GM19438 (cell line): ENCODE results near the gene SYNPO2L.
A peak's percentile ranks its signal among the peaks of the same experiment; 100 is the strongest.
"Not testable (repeated sequence)": the region's sequence is repeated elsewhere in the genome, so short reads cannot be mapped to it uniquely, and the experiment has no call there.

Source experiments
- ATAC-seq: cut with Tn5 transposase; IDR thresholded peaks from one replicate; pipeline ENCODE4 v1.9.1; 2021; ENCODE audit warnings: low read depth; ENCODE audit not compliant: unreplicated experiment

The SYNPO2L gene

DNA sequence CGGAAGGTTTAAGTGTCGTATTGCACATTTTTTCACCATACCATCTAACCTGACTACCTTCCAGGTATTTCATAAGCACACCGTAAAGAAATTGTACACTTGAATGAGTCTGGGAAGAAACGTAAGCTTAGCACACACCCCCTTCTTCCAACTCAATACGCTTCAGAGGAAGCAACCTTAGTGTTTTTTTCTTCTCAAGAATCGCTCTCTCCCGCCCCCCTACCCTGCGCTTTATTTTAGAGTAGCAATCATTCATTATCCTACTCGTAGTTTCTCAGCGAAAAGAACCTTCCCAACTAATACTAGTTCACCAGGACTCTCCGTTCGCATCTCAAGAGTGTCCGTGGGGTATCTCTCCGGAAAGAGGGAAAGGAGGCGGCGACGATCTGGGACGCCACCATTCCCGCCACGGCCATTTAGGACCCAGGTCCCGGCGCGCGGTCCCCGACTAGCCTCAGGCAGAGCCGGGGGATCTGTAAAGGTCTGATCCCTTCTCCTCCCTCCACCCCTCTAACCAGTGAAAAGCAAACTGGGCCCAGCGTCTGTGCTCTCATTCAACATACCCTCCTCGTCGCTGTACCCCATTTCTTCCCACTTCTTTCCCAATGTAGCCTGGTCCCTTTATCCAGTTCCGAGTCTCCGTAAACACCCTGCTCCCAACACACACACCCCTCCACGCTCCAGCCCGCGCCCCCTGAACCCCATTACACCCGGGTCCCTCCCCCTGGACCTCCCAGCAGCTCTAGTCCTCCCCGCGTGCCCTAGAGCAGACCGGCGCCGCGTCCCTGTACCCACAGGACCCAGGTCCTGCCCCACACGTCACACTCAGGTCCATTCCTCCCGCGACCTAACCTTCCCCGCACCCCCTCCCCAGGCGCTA is 30.6 kb downstream of the SYNPO2L start:
- ATAC-seq, result peak; percentile 28

GRCh38 chr10:73623056-73623455 is 32.8 kb downstream of the SYNPO2L start:
- ATAC-seq, result no peak

GRCh38 chr10:73620974-73621373 is 34.9 kb downstream of the SYNPO2L start:
- ATAC-seq, result not testable (repeated sequence)

DNA sequence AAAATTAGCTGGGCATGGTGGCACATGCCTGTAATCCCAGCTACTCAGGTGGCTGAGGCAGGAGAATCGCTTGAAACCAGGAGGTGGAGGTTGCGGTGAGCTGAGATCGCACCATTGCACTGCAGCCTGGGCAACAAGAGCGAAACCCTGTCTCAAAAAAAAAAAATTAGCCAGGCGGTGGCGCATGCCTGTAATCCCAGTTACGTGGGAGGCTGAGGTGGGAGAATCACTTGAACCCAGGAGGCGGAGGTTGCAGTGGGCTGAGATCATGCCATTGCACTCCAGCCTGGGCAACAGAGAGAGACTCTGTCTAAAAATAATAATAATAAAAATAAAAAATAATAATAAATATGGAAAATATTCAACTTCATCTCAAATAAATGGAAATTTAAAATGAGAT is 38.7 kb downstream of the SYNPO2L start:
- not testable (repeated sequence) for ATAC-seq

DNA sequence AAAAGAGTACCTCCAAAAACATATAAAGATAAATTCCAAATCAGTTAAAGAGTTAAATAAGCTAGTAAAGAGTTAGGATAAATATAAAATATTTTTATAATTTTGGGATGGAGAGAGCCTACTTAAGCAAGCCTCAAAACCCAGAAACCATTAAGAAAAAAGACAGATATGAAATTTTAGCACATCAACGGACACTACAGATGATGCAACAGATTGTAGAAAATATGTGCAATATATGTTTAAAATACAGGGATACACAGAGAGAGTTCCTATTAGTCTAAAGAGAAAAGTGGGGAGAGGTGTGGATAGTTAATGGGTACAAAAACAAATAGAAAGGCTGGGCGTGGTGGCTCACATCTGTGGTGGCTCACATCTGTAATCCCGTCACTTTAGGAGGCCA is 41.1 kb downstream of the SYNPO2L start:
- no peak for ATAC-seq

- ATAC-seq, result no peak
Observed at GRCh38 chr10:73609116-73609515, 46.7 kb downstream of the SYNPO2L start.

DNA sequence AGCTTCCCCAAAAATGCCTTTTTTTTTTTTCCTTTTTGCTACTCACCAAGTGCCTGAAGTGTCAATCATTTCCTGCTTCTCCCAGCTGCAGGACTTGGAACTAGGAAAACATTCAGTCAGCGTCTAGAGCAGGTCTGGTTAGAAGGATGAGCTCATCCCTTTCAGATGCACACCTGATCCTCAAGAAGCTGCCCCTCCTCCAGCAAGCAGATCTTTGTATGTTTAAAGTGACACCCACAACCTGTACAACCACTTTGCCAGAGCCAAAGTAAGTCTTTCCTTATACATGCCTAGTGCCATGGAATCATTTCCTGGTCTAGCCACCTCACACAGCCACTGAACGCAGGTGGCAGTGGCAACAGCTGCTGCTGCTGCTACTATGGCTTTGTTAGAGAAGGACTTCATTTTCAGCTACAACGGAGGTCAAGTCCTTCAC is 54.3 kb downstream of the SYNPO2L start:
- ATAC-seq, result no peak

DNA sequence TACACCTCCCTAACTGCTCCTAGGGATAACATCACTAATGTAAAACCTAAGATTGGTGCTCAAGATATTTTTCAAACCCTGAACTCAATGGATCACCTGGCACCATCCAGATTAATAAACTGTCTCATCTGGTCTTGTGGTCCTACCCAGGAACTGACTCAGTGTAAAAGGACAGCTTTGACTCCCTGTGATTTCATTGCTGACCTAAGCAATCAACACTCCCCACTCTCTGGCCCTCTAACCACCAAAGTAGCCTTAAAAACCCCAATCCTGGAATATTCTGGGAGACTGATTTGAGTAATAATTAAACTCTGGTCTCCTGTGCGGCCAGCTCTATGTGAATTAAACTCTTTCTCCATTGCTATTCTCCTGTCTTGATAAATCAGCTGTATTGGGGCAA is 58.5 kb downstream of the SYNPO2L start:
- no peak for ATAC-seq
